HG03066 (cell line): ENCODE results near the gene OR3A3.

Experiments
- ATAC-seq: cut with Tn5 transposase; IDR thresholded peaks from one replicate; pipeline ENCODE4 v1.9.1; 2021; ENCODE audit warnings: low read depth; ENCODE audit not compliant: unreplicated experiment

The OR3A3 gene

DNA sequence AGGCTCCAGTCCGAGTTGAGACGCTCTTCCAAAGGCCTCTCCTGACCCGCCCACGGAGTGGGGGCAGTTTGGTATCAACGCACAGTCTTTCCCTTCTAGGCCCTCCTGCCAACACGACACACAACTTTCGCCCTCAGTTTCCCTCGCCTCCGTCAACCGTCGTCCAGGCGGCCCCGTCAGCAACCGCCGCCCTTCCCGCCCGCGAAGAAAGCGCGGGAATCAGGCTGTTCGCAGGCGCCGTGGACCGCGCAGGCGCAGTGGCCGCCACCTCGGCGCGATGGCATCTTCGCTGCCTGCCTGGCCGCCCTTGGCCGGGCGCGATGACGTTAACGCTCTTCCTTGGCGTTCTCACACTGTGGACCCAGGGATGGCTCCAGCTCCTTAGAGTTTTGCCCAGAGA lies 60.4 kb downstream of the OR3A3 start, which contains the start of gene SPATA22:
SPATA22 (minus strand) TSS at position 221 of the 400 bp plus-strand sequence. CDS start 2,494 bp downstream, outside the sequence.
- ATAC-seq = no peak

DNA sequence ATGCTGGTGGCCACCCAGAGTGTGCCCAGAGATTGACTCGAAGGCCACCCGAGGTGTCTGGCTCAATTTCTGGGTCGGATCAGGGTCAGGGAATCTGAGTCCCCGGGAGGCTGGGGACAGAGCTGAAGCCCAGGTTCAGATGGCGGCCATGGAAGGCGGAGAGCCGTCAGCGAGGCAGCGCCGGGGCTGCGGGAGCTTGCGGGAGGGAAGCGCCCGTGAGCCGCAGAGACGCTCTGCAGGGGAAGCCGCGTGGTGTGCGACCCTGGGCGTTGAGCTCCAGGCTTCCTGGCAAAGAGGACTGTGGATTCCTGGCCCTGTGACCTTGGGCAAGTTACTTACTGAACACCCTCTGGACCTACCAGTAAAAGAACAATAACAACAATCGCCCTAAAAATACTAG lies 61.0 kb downstream of the OR3A3 start:
- no peak for ATAC-seq
